HG03442 (cell line): Measurements from ENCODE around the gene SMARCD2.
"Not testable (repeated sequence)": the region's sequence is repeated elsewhere in the genome, so short reads cannot be mapped to it uniquely, and the experiment has no call there.

Source experiments
- ATAC-seq: cut with Tn5 transposase; IDR thresholded peaks from one replicate; pipeline ENCODE4 v1.9.1; 2021; ENCODE audit warnings: mild to moderate bottlenecking, moderate library complexity; ENCODE audit not compliant: unreplicated experiment

The SMARCD2 gene

DNA sequence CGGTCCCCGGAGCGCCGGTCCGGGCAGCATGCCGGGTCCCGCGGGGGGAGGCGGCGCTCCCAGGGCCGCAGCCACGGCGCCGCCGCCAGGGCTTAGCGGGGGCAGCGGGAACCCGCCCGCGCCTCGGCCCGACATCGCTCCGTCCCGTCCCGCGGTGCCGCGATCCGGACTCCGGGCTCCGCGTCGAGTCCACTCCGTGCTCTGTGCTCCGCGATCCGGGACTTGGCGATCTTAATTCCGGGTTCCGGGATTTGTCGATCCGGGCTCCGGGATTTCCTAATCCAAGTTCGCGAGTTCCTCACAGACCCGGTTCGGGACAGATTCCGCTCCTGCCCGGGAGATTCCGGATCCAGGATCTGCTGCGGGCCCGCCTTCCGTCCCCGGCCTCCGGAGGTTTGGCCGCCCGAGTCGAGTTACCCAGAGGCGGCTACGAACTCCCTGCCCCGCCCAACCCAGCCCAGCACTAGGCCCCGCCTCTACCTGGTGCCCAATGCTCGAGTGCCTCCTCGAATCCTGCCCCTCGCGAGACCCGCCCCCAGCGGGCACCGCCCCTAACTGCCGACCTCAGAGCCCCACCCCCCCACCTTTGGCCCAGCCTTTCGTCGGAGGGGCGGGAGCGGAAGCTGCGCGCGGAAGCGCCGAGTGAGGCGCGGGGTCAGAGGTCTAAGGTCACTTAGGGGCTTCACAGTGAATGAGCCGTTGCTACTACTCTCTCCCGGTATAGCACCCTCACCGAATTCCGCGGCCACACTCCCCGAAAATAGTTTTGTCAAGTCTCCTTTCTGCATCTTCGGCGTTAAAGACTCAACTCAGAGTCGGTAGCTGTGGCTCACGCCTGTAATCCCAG is at the start of gene SMARCD2:
Gene SMARCD2, minus strand, starts transcription at position 146 of the 847 bp plus-strand sequence. Its CDS starts 11 bp downstream, at position 135.
- peak; percentile 71 for ATAC-seq

GRCh38 chr17:63889026-63889848 is 46.8 kb upstream of the SMARCD2 start:
- not testable (repeated sequence) for ATAC-seq

- ATAC-seq, result not testable (repeated sequence)
These were observed 42.6 kb upstream of the SMARCD2 start for GRCh38 chr17:63885119-63885518.

DNA sequence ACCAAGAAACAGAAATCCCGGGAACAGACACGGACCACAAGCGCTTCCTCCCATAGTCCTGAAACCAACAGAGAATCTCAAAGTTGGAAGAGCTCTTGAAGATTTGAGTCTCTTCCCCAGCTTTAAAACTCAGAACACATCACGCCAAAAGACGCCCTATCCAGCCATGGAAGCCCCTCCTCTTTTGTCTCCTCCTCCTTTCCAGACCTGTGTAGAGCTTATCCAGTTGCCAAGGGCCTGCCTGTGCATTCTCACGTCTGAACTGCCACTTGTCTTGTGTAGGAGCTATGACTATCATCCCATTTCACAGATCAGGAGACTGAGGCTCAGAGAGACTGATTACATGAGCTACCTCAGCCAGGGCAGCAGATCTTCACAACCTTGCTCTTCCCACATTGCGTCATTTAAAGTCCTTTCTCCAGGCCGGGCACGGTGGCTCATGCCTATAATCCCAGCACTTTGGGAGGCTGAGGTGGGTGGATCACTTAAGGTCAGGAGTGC is 40.2 kb upstream of the SMARCD2 start:
- not testable (repeated sequence) for ATAC-seq

GRCh38 chr17:63881935-63882601 is 39.6 kb upstream of the SMARCD2 start, which contains the start of gene GH2:
TSS of gene GH2 (minus strand) at chr17:63881944. CDS start at chr17:63881801, 143 bp downstream.
- no peak for ATAC-seq

GRCh38 chr17:63881337-63881736 is 38.9 kb upstream of the SMARCD2 start:
- ATAC-seq, result not testable (repeated sequence)

- ATAC-seq, result no peak
These were observed 38.2 kb upstream of the SMARCD2 start for GRCh38 chr17:63880706-63881105.

GRCh38 chr17:63878413-63878812 is 35.9 kb upstream of the SMARCD2 start:
- not testable (repeated sequence) for ATAC-seq

DNA sequence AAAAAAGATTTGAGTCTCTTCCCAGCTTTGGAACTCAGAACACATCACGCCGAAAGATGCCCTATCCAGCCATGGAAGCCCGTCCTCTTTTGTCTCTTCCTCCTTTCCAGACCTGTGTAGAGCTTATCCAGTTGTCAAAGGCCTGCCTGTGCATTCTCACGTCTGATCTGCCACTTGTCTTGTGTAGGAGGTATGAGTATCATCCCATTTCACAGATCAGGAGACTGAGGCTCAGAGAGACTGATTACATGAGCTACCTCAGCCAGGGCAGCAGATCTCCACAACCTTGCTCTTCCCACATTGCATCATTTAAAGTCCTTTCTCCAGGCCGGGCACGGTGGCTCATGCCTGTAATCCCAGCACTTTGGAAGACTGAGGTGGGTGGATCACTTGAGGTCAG is 32.2 kb upstream of the SMARCD2 start:
- not testable (repeated sequence) for ATAC-seq

DNA sequence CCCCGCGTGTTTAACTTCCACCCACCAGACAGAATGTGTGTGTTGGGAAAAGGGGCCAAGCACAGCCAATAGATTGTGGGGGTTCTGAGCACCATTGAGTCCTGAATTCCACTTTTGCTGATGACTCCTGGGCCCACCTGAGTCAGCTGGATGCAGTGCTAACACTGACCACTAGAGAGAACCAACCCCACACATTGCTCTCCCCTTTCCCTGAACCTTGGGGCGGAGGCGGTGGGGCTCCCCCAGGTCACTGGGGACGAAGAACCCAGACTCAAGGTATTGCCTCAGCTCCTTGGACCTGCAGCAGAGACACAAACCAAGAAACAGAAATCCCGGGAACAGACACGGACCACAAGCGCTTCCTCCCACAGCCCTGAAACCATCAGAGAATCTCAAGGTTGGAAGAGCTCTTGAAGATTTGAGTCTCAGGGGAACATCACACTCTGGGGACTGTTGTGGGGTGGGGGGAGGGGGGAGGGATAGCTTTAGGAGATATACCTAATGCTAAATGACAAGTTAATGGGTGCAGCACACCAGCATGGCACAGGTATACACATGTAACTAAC is 31.7 kb upstream of the SMARCD2 start:
- ATAC-seq, result not testable (repeated sequence)

GRCh38 chr17:63873577-63873976 is 31.1 kb upstream of the SMARCD2 start, which contains the start of gene CSH2:
TSS of gene CSH2 (minus strand) at chr17:63873677. CDS start at chr17:63873614, 63 bp downstream.
- not testable (repeated sequence) for ATAC-seq

DNA sequence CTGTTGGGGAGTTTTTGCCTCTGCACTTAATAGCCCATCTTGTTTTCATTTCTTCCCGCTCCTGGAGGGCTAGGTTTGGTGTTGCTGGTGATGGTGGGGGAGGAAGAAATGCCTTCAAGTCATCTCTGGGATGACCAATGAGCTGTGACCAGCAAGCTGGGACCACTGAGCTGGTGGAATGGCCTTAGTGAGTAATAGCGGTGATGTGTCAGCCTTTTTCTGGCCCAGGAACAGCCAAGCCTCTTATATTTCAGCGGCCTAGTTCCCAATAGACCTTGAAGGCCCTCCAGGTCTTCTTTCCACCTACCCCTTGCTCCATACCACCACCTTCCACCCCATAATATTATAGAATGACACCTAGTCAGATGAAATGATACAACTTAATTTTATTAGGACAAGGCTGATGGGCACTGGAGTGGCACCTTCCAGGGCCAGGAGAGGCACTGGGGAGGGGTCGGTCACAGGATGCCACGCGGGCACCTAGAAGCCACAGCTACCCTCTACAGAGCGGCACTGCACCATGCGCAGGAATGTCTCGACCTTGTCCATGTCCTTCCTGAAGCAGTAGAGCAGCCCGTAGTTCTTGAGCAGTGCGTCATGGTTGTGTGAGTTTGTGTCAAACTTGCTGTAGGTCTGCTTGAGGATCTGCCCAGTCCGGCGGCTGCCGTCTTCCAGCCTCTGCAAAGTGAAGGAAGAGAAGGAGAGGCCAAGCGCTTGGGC is 29.3 kb upstream of the SMARCD2 start:
- ATAC-seq, result not testable (repeated sequence)

DNA sequence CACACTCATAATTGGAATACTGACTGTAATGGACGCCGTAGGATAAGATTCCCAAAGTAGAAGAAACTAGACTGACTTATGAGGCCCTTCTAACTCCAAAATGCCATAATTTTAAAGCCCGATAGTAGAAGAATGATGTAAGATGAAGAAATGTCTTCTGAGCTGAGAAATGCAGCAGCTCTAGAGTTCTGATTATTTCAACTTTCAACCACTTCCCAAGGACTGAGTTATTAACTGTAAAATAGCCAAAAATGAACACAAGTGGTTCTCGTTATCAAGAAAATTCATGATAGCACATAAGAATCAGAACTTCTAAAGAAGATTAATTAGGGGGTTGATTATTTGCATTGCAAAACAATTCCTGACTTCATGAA is 27.8 kb upstream of the SMARCD2 start:
- not testable (repeated sequence) for ATAC-seq

GRCh38 chr17:63869491-63870291 is 27.2 kb upstream of the SMARCD2 start:
- not testable (repeated sequence) for ATAC-seq

- ATAC-seq, result not testable (repeated sequence)
These were observed 24.1 kb upstream of the SMARCD2 start for GRCh38 chr17:63866625-63867024.

- ATAC-seq, result no peak
These were observed 16.8 kb upstream of the SMARCD2 start for GRCh38 chr17:63859257-63859656.

- ATAC-seq, result not testable (repeated sequence)
These were observed 13.9 kb upstream of the SMARCD2 start for GRCh38 chr17:63856425-63856824.

GRCh38 chr17:63855185-63855584 is 12.7 kb upstream of the SMARCD2 start:
- ATAC-seq, result no peak

GRCh38 chr17:63854709-63855108 is 12.2 kb upstream of the SMARCD2 start:
- no peak for ATAC-seq
